AG10803 (cell line): ENCODE measurements around the gene NRXN2.

Experiments
- DNase-seq: peaks from one replicate; pipeline ENCODE4 v3.0.0; 2010; ENCODE audit warnings: low read depth
- H3K4me3 ChIP-seq: 2 replicates; pipeline ENCODE4 v1.5.1; 2011; ENCODE audit warnings: mild to moderate bottlenecking, low read length, control low read depth
- TF ChIP-seq, protein P1 (sequence below): conservative IDR thresholded peaks from 2 replicates; pipeline ENCODE4 v1.5.1; 2011; ENCODE audit warnings: mild to moderate bottlenecking, low read length, control low read depth, inconsistent platforms

The NRXN2 gene

DNA sequence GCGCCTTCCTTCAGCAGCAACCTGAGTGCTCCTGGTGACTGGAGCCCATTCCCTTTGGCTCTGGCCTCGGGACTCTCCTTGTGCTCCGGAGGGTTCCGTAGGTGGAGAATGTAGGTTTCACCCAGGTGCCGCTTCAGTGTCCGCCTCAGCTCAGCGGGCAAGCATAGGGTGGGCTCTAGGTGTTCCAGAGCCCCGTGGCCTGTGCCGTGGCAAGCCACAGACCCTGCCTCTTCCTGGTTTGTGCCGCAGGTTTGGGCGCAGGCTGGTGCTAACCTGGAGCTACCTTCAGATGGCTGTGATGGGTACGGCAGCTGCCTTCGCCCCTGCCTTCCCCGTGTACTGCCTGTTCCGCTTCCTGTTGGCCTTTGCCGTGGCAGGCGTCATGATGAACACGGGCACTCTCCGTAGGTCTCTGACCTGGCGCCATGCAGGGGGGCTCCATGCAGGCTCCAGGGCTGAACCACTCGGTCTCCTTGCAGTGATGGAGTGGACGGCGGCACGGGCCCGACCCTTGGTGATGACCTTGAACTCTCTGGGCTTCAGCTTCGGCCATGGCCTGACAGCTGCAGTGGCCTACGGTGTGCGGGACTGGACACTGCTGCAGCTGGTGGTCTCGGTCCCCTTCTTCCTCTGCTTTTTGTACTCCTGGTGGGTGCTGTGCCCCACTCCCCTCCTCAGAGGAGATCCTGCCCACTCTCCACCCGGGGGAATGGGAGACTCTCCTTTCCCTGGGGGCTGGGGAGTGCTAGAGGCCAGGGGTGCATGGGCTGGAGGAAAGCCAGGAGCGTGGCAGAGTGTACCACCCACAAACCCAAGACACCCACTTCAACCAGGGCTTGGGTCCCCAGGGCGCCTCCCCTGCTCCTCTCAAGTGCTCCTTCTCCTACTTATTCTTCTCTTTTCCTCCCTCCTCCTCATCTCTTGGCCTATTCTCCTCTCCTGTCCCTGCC, 129.6 kb downstream of the NRXN2 start:
- H3K4me3 ChIP-seq = no peak overlapping the region
- TF ChIP-seq, protein P1, sequence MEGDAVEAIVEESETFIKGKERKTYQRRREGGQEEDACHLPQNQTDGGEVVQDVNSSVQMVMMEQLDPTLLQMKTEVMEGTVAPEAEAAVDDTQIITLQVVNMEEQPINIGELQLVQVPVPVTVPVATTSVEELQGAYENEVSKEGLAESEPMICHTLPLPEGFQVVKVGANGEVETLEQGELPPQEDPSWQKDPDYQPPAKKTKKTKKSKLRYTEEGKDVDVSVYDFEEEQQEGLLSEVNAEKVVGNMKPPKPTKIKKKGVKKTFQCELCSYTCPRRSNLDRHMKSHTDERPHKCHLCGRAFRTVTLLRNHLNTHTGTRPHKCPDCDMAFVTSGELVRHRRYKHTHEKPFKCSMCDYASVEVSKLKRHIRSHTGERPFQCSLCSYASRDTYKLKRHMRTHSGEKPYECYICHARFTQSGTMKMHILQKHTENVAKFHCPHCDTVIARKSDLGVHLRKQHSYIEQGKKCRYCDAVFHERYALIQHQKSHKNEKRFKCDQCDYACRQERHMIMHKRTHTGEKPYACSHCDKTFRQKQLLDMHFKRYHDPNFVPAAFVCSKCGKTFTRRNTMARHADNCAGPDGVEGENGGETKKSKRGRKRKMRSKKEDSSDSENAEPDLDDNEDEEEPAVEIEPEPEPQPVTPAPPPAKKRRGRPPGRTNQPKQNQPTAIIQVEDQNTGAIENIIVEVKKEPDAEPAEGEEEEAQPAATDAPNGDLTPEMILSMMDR = no peak
- no peak for DNase-seq

DNA sequence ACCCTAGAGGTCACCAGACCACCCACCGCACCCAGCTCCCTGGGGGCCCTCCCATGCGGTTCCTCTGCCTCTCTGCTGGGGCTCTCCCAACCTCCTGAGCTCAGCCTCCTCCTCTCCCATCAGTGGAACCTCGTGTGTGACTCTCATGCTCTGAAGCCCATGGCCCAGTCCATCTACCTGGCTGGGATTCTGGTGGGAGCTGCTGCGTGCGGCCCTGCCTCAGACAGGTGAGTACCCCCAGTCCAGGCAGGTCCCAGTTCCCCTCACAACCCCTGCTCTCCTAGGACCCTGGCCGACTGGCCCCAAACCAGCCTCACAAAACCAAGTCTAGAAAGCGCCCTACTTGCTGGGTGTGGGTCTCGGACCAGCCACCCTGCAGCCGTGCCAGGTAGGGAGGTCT, 130.3 kb downstream of the NRXN2 start:
- TF ChIP-seq, protein P1 = no peak
- no peak for DNase-seq
- H3K4me3 ChIP-seq = no peak overlapping the region

DNA sequence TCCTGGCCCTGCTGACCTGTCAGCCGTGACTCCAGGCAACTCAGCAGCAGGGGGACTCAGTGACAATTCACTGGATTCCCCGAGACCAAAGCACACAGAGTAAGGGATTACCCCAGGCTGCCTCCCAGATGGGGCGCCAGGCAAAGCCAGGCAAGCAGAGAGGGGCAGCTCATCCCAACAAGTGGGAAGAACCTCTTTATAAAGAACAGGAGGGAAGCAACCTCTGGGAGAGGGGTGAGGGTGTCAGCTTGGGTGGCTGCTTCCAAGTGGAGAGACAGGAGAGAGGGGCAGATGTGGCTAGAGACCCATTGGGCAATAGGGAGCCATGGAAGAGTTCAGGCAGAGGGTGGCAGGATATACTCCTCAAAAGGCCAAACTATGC, 130.8 kb downstream of the NRXN2 start:
- DNase-seq = no peak
- TF ChIP-seq, protein P1 = no peak
- no peak overlapping the region for H3K4me3 ChIP-seq

DNA sequence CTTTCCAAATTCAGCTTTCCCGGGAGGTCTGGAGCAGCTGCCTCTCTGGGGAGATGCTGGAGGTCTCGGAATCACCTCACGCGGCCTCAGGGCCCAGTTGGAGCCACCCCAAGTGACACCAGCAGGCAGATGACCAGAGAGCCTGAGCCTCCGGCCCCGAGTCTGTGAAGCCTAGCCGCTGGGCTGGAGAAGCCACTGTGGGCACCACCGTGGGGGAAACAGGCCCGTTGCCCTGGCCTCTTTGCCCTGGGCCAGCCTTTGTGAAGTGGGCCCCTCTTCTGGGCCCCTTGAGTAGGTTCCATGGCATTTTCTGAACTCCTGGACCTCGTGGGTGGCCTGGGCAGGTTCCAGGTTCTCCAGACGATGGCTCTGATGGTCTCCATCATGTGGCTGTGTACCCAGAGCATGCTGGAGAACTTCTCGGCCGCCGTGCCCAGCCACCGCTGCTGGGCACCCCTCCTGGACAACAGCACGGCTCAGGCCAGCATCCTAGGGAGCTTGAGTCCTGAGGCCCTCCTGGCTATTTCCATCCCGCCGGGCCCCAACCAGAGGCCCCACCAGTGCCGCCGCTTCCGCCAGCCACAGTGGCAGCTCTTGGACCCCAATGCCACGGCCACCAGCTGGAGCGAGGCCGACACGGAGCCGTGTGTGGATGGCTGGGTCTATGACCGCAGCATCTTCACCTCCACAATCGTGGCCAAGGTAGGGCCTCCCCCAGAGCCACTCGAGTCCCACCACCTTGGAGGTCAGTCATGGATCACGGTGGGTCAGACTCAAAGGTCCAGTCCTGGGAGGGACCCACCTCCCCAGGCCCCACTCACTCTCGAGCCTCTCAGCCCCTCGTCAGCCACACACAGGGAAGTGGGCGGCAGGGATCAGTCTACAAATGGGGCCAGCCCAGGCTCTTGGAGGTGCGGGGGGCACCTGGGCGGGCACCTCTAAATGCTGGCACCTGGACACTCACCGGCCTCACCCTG, 131.5 kb downstream of the NRXN2 start:
- TF ChIP-seq, protein P1 = no peak
- H3K4me3 ChIP-seq = no peak overlapping the region
- no peak for DNase-seq

DNA sequence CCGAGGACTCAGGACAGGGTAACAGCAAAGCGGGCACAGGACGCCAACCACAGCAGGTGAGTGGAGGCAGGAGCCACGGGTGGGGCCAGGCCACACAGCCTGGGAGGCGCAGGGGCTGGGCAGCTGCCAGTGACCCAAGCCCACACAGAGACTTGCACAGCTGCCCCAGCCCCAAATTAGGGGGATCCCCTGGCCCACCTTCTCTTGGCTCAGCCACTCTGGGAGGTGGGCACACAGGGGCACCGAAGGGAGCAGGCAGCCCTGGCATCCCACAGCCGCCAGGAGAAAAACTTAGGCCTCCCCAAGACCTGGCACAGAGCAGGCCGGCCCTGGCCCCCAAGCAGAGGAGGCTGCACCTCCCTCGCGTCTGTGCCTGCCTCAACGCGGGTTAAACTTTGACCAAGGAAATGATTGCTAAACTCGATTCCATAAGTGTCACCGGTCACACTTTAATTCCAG, 132.2 kb downstream of the NRXN2 start, which contains the start of gene SLC22A12:
SLC22A12 (plus strand) TSS at position 458 of the 459 bp plus-strand sequence. CDS start 337 bp downstream, outside the sequence.
- TF ChIP-seq, protein P1 = no peak
- no peak within 1 kb of the TSS for H3K4me3 ChIP-seq
- DNase-seq = no peak

DNA sequence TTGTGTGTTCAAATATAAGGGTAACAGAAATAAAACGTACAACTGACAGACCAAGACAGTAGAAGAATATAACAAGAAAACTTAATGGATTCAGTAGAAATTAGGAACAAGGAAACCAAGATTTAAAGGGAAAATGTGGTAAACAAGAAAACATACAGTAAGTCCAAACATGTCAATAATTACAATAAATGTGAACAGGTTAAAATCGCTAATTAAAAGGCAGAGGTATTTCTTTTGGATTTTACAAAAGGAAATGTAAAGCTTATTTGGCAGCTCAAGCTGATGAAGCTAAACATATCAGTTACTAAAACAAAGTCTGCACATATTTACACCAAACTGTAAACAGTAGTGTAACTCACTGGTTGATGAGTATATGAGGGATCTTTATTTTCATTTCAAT, 134.3 kb downstream of the NRXN2 start:
- H3K4me3 ChIP-seq = no peak overlapping the region
- TF ChIP-seq, protein P1 = no peak
- DNase-seq = no peak
